H1 (cell line): ENCODE data around the gene MPP3. TPM values are rescaled to one million over a fixed set of nuclear protein-coding genes. Genes with fewer than 3 reads are reported as not detected.

ENCODE experiments used
- CTCF ChIA-PET: fragments of 300-600 bp; sonication (Branson Sonifier 250); formaldehyde crosslinking; loops from one replicate; lab custom pipeline; 2021; ENCODE audit not compliant: partially characterized antibody; lab: Charles Lee
- POLR2A ChIA-PET: fragments of 300-600 bp; sonication (Branson Sonifier 250); formaldehyde crosslinking; loops from one replicate; lab custom pipeline; 2021; ENCODE audit warnings: inconsistent platforms; ENCODE audit not compliant: partially characterized antibody; lab: Charles Lee
- DNase-seq, 2 experiments: peaks; one replicate each; pipeline versions ENCODE4 v3.0.0 to v3.0.0-alpha.2; 2010 to 2022; ENCODE audit warnings: low spot score in 2 of 2, low read depth in 1 of 2, mixed read lengths in 1 of 2
- FAIRE-seq: peaks from 2 replicates; lab custom pipeline; 2011; peaks lifted over from hg19 to GRCh38; lab: Jason Lieb, UNC
- H2AFZ ChIP-seq: 2 replicates; pipeline ENCODE4 v1.8.1; 2012; ENCODE audit warnings: low read length, inconsistent platforms
- H2AK5ac ChIP-seq: 2 replicates; pipeline ENCODE4 v1.6.1; 2013; ENCODE audit warnings: low read depth, low read length
- H2BK120ac ChIP-seq: replicated peaks from 2 replicates; pipeline ENCODE3; 2013; ENCODE audit warnings: low read depth, low read length, inconsistent platforms
- H2BK12ac ChIP-seq: 2 replicates; pipeline ENCODE4 v1.6.1; 2013; ENCODE audit warnings: low read depth, low read length
- H2BK15ac ChIP-seq: 2 replicates; pipeline ENCODE4 v1.6.1; 2013; ENCODE audit warnings: low read length
- H2BK20ac ChIP-seq: 2 replicates; pipeline ENCODE4 v1.6.1; 2013; ENCODE audit warnings: low read length
- H2BK5ac ChIP-seq: 2 replicates; pipeline ENCODE4 v1.6.1; 2013; ENCODE audit warnings: low read depth, low read length
- H3K14ac ChIP-seq: 2 replicates; pipeline ENCODE4 v1.6.1; 2013; ENCODE audit warnings: inconsistent platforms; ENCODE audit not compliant: insufficient read length
- H3K18ac ChIP-seq: 2 replicates; pipeline ENCODE4 v1.6.1; 2013; ENCODE audit warnings: low read length; ENCODE audit errors: extremely low read depth
- H3K23ac ChIP-seq: 2 replicates; pipeline ENCODE4 v1.6.1; 2013; ENCODE audit warnings: inconsistent platforms; ENCODE audit not compliant: insufficient read length
- H3K23me2 ChIP-seq: 2 replicates; pipeline ENCODE4 v1.6.1; 2013; ENCODE audit warnings: low read depth, low read length
- H3K27ac ChIP-seq: 2 replicates; pipeline ENCODE4 v1.6.1; 2011; ENCODE audit warnings: low read depth, low read length, inconsistent platforms
- H3K27me3 ChIP-seq, 4 experiments: replicated peaks in 1 of 4; 1 replicate in 1 of 4; 2 replicates in 3 of 4; pipeline versions ENCODE4 v1.6.1 to v1.8.1; 2011 to 2013; ENCODE audit warnings: low read length in 3 of 4, mild to moderate bottlenecking in 3 of 4, inconsistent platforms in 2 of 4, mixed read lengths in 2 of 4, moderate library complexity in 1 of 4; ENCODE audit not compliant: control insufficient read depth in 3 of 4, insufficient read depth in 3 of 4; ENCODE audit errors: extremely low read depth in 1 of 4
- H3K36me3 ChIP-seq, 4 experiments: 2 replicates each; pipeline versions ENCODE4 v1.6.1 to v1.8.1; 2011 to 2013; ENCODE audit warnings: mild to moderate bottlenecking in 4 of 4, low read length in 3 of 4, moderate library complexity in 2 of 4, control low read depth in 1 of 4, inconsistent platforms in 1 of 4; ENCODE audit not compliant: insufficient read depth in 4 of 4, control insufficient read depth in 2 of 4
- H3K4ac ChIP-seq: replicated peaks from 2 replicates; pipeline ENCODE3; 2013; ENCODE audit warnings: low read length, low read depth, mixed read lengths, inconsistent platforms; ENCODE audit not compliant: insufficient read length
- H3K4me1 ChIP-seq, 4 experiments: replicated peaks in 1 of 4; 1 replicate in 1 of 4; 2 replicates in 3 of 4; pipeline versions ENCODE4 v1.6.1 to v1.8.1; 2011 to 2013; ENCODE audit warnings: low read length in 3 of 4, inconsistent platforms in 2 of 4, mixed read lengths in 1 of 4; ENCODE audit not compliant: insufficient read depth in 4 of 4, control insufficient read depth in 3 of 4
- H3K4me2 ChIP-seq, 2 experiments: 2 replicates each; pipeline versions ENCODE4 v1.6.1 to v1.8.1; 2011 to 2013; ENCODE audit warnings: low read depth in 2 of 2, low read length in 2 of 2, control low read depth in 1 of 2, inconsistent platforms in 1 of 2, mild to moderate bottlenecking in 1 of 2; ENCODE audit not compliant: insufficient read depth in 1 of 2
- H3K4me3 ChIP-seq, 4 experiments: fragments of 200-600, 300-600 bp in 1 of 4; sonication (generic), shearing (Covaris generic), sonication (Bioruptor Twin) in 1 of 4; 2 replicates each; pipeline versions ENCODE4 v1.5.1 to v1.8.1; 2011 to 2016; ENCODE audit warnings: low read length in 4 of 4, low read depth in 3 of 4, control low read depth in 2 of 4, inconsistent platforms in 2 of 4, mild to moderate bottlenecking in 2 of 4, mixed read lengths in 1 of 4, moderate library complexity in 1 of 4; ENCODE audit not compliant: insufficient read depth in 2 of 4; ENCODE audit errors: extremely low read depth in 1 of 4
- H3K56ac ChIP-seq: replicated peaks from 2 replicates; pipeline ENCODE3; 2013; ENCODE audit warnings: low read depth, mild to moderate bottlenecking, mixed read lengths, low read length, inconsistent platforms; ENCODE audit not compliant: insufficient read length
- H3K79me1 ChIP-seq: 2 replicates; pipeline ENCODE4 v1.6.1; 2013; ENCODE audit warnings: low read depth, low read length, control low read depth
- H3K79me2 ChIP-seq, 2 experiments: 2 replicates each; pipeline versions ENCODE4 v1.6.1 to v1.8.1; 2012 to 2013; ENCODE audit warnings: low read length in 2 of 2, mild to moderate bottlenecking in 2 of 2, inconsistent platforms in 1 of 2; ENCODE audit not compliant: insufficient read depth in 2 of 2, control insufficient read depth in 1 of 2
- H3K9ac ChIP-seq, 4 experiments: replicated peaks in 1 of 4; 1 replicate in 1 of 4; 2 replicates in 3 of 4; pipeline versions ENCODE4 v1.6.1 to v1.8.1; 2011 to 2013; ENCODE audit warnings: low read depth in 3 of 4, low read length in 3 of 4, control low read depth in 2 of 4, mild to moderate bottlenecking in 2 of 4, moderate library complexity in 2 of 4, inconsistent platforms in 1 of 4; ENCODE audit errors: extremely low read depth in 1 of 4
- H3K9me3 ChIP-seq, 2 experiments: 2 replicates each; pipeline versions ENCODE4 v1.6.1 to v1.8.1; 2012 to 2013; ENCODE audit warnings: mild to moderate bottlenecking in 2 of 2, moderate library complexity in 2 of 2, control low read depth in 1 of 2, inconsistent platforms in 1 of 2, low read depth in 1 of 2, low read length in 1 of 2, mixed read lengths in 1 of 2; ENCODE audit not compliant: insufficient read depth in 2 of 2
- H4K20me1 ChIP-seq, 2 experiments: replicated peaks in 1 of 2; 2 replicates each; pipeline versions ENCODE3 to v1.8.1; 2011 to 2013; ENCODE audit warnings: inconsistent platforms in 2 of 2, low read length in 2 of 2, mild to moderate bottlenecking in 1 of 2; ENCODE audit not compliant: insufficient read depth in 2 of 2, control insufficient read depth in 1 of 2
- H4K5ac ChIP-seq: 2 replicates; pipeline ENCODE4 v1.6.1; 2013; ENCODE audit warnings: low read length, low read depth, mixed read lengths, inconsistent platforms; ENCODE audit not compliant: insufficient read length
- H4K8ac ChIP-seq: 2 replicates; pipeline ENCODE4 v1.8.0; 2013; ENCODE audit warnings: mild to moderate bottlenecking, moderate library complexity, low read length, inconsistent platforms; ENCODE audit not compliant: insufficient read depth; ENCODE audit errors: extremely low read depth
- H4K91ac ChIP-seq: replicated peaks from 2 replicates; pipeline ENCODE3; 2013; ENCODE audit warnings: low read length, mixed read lengths, inconsistent platforms; ENCODE audit not compliant: insufficient read length
- KDM5A ChIP-seq: fragments of 200-600 bp; IDR thresholded peaks from 2 replicates; pipeline ENCODE4 v1.7.1; 2012; ENCODE audit warnings: mild to moderate bottlenecking, low read length, inconsistent platforms, mixed read lengths
- PHF8 ChIP-seq: fragments of 200-600 bp; sonication (generic); conservative IDR thresholded peaks from 2 replicates; pipeline ENCODE4 v1.7.1; 2012; ENCODE audit warnings: low read depth, mild to moderate bottlenecking, inconsistent platforms, low read length, moderate library complexity
- WGBS, 2 experiments: shearing (Covaris generic) in 1 of 2; methylation state at CpG; one replicate each; pipeline versions ENCODE4 v1.1.6 to v1.1.7; 2013 to 2015; ENCODE audit warnings: low lambda C conversion rate in 2 of 2, mixed read lengths in 2 of 2, inconsistent platforms in 1 of 2, low coverage in 1 of 2, missing lambda C conversion rate in 1 of 2; ENCODE audit not compliant: insufficient replicate concordance in 2 of 2, insufficient coverage in 1 of 2, insufficient read length in 1 of 2; ENCODE audit errors: extremely low coverage in 1 of 2, missing lambda C conversion rate in 1 of 2; 5-methylcytosine and 5-hydroxymethylcytosine counted together
- polyA plus RNA-seq, 7 experiments: library from polyadenylated mRNA; depleted of rRNA in 3 of 7; stranded (reverse) in 5 of 7; unstranded in 2 of 7; fragments of >200 nt in 5 of 7; fragments of 200-250 nt in 2 of 7; gene quantifications; 1 replicate in 5 of 7; 2 replicates in 1 of 7; 4 replicates in 1 of 7; pipeline versions ENCODE4 v1.2.1 to v1.2.3, GENCODE V29; 2011 to 2013; ENCODE audit warnings: missing spikeins in 2 of 7, mixed read lengths in 2 of 7
- total RNA-seq: library from RNA; stranded (reverse); fragmentation: NEBNext Ultra II Directional; extraction: Animal tissue kit (Norgen Biotek cat#: 25700); gene quantifications from 2 replicates; pipeline ENCODE4 v1.2.1, GENCODE V29; 2021
- TF ChIP-seq, protein P1 (sequence below), 3 experiments: IDR thresholded peaks; 1 replicate in 2 of 3; 2 replicates in 1 of 3; pipeline versions ENCODE4 v1.5.1 to v1.6.1; 2011; ENCODE audit warnings: low read length in 3 of 3, mild to moderate bottlenecking in 3 of 3, inconsistent platforms in 2 of 3, low read depth in 1 of 3, moderate library complexity in 1 of 3; ENCODE audit not compliant: insufficient read depth in 1 of 3; ENCODE audit errors: control extremely low read depth in 1 of 3

MPP3 gene
- total and polyA plus RNA-seq, 2 of the 8 experiments (the other 6 are each of a cell fraction or from before 2014, with no cell fraction given): 3.1 to 6.1 TPM

DNA sequence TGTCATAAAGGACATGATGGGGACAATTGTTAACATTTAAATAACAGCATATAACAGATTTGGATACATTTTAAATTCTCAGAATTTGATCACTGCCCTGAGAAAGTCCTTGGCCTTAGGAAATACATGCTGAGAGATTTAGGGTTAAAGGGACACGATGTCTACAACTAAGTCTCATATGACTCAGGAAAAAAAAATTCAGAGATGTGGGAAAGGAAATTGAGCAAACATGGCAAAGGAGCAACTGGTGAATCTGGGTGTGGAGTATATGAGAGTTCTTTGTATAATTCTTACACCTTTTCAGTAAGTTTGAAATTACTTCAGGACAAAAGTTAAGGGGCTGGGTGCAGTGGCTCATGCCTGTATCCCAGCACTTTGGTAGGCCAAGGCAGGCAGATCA, 18.2 kb downstream of the MPP3 start:
- FAIRE-seq: no peak

More for the DNA sequence above, 18.2 kb downstream of the MPP3 start:
- Histone ChIP-seq H2BK5ac (no peak overlapping the region), H3K23me2 (no peaks in the 10 kb centered on the region), H4K5ac (no peak overlapping the region), H3K79me2 (no peaks in the 10 kb centered on the region), H3K4me2 (no peak overlapping the region), H4K91ac (no peak overlapping the region), H3K23ac (no peak overlapping the region), H3K4me3 (no peak overlapping the region), H2AFZ (no peak overlapping the region), H3K79me1 (no peaks in the 10 kb centered on the region), H4K20me1 (peaks cover 0 to 1% of the 10 kb centered on the region in 2 experiments), H2BK120ac (no peak overlapping the region), H3K27ac (no peak overlapping the region), H2BK15ac (no peak overlapping the region), H3K4ac (no peak overlapping the region), H3K9me3 (no peaks in the 10 kb centered on the region), H3K36me3 (no peaks in the 10 kb centered on the region), H2BK20ac (no peak overlapping the region), H3K4me1 (peaks cover 0 to 4% (median 1%) of the 10 kb centered on the region in 4 experiments; a peak in 1 of 7 replicates), H3K56ac (no peak overlapping the region), H3K18ac (no peak overlapping the region), H3K14ac (no peak overlapping the region), H2BK12ac (no peak overlapping the region), H2AK5ac (no peak overlapping the region), H3K27me3 (no peaks in the 10 kb centered on the region), H4K8ac (no peak overlapping the region)
- DNase-seq: no peak
- CTCF ChIA-PET: interaction anchor here (1.2 to 3.9 kb wide), 8 partner anchors 11 to 64 kb away, joined by 3 to 20 read pairs (median 5); partner anchors contain the start of gene CD300LG
- 91% methylated on average over 1 of the region's 1 CpG; no CpG with 5 or more reads in 1 of the 2 experiments for WGBS, 2 experiments
- POLR2A ChIA-PET: interaction anchor here (1.3 to 2.3 kb wide), 2 partner anchors 11 to 12 kb away, joined by 4 to 5 read pairs; no protein-coding TSS in a partner anchor
- no peak for TF ChIP-seq PHF8
- TF ChIP-seq, protein P1, sequence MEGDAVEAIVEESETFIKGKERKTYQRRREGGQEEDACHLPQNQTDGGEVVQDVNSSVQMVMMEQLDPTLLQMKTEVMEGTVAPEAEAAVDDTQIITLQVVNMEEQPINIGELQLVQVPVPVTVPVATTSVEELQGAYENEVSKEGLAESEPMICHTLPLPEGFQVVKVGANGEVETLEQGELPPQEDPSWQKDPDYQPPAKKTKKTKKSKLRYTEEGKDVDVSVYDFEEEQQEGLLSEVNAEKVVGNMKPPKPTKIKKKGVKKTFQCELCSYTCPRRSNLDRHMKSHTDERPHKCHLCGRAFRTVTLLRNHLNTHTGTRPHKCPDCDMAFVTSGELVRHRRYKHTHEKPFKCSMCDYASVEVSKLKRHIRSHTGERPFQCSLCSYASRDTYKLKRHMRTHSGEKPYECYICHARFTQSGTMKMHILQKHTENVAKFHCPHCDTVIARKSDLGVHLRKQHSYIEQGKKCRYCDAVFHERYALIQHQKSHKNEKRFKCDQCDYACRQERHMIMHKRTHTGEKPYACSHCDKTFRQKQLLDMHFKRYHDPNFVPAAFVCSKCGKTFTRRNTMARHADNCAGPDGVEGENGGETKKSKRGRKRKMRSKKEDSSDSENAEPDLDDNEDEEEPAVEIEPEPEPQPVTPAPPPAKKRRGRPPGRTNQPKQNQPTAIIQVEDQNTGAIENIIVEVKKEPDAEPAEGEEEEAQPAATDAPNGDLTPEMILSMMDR (IDR thresholded peaks at IDR 0.05; ENCODE audit: control extremely low read depth in 1 of 3, insufficient read depth in 1 of 3, low read depth in 1 of 3, low read length in 3 of 3): no peak
- no peak for TF ChIP-seq KDM5A
- TF ChIP-seq, all 59 proteins: peak for 0
- H3K9ac ChIP-seq: no peak overlapping the region
